Activated naive CD8-positive, alpha-beta T cell (primary cell): ENCODE data around the gene NTMT1.
A peak's percentile ranks its signal among the peaks of the same experiment; 100 is the strongest.

Source experiments
- H3K27ac Mint-ChIP-seq: one replicate; pipeline ENCODE4 v1.8.0; 2021; ENCODE audit warnings: mixed read lengths
- H3K27me3 Mint-ChIP-seq: one replicate; pipeline ENCODE4 v1.8.0; 2021; ENCODE audit warnings: mixed read lengths
- H3K36me3 Mint-ChIP-seq: one replicate; pipeline ENCODE4 v1.8.0; 2021; ENCODE audit warnings: mixed read lengths
- H3K4me1 Mint-ChIP-seq: one replicate; pipeline ENCODE4 v1.8.0; 2021; ENCODE audit warnings: low read depth, mixed read lengths
- H3K4me3 Mint-ChIP-seq: one replicate; pipeline ENCODE4 v1.8.0; 2021; ENCODE audit warnings: mild to moderate bottlenecking, mixed read lengths
- H3K9me3 Mint-ChIP-seq: one replicate; pipeline ENCODE4 v1.8.0; 2021; ENCODE audit warnings: low read depth, mixed read lengths

Gene NTMT1

DNA sequence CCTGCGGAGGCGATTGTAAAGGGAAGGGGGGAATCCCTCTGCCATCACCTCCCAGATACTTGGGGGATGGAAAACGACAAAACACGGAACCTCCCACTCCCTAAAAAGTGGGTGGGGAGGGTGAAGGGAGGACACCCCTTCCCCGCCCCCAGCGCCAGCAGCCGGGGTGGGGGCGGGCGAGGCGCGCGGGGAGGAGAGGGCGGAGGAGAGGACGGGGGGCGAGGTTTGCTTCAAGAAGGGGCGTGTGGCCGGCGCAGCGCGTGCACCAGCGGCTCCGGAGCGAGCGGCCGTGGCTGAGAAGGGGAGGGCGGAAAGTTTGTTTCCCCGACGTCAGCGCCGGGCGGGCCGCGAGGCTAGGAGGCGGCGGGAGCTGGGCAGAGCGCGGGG, 39.4 kb downstream of the NTMT1 start, which contains the start of gene PRRX2:
Gene PRRX2 (plus strand): TSS at position 259 of the 387 bp plus-strand sequence. CDS start 221 bp downstream, outside the sequence.
- Mint-ChIP-seq H3K36me3 (no peaks in the 10 kb centered on the region), H3K4me1 (peaks cover 4% of the 10 kb centered on the region), H3K27ac (no peak within 1 kb of the TSS), H3K4me3 (peak within 1 kb of the TSS; percentile 75), H3K27me3 (peaks cover 4% of the 10 kb centered on the region), H3K9me3 (no peaks in the 10 kb centered on the region)

DNA sequence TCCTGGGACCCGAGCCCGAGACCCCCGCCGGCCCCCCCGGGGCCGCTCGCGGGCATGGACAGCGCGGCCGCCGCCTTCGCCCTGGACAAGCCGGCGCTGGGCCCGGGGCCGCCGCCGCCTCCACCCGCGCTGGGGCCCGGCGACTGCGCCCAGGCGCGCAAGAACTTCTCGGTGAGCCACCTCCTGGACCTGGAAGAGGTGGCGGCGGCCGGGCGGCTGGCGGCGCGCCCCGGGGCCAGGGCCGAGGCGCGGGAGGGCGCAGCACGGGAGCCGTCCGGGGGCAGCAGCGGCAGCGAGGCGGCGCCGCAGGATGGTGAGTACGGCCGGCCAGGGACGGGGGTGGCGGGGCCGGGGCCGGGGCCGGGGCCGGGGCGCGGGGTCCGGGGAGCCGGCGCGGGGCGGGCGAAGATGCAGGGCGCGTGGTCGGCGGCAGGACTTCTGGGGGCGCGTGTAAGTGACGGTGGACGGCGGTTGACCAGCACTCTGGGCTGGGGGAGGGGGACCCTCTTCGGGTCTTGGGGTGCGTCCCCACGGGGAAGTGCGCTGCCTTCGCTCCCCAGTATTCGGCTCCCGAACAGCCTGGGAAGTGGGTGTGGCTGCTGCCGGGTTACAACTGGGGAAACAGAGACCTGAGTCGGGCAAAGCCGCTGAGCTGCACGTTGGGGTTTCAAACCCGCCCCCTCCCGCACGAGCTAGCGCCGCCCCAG, 40.0 kb downstream of the NTMT1 start:
- peak overlapping the region; percentile 57 for H3K4me3 Mint-ChIP-seq
- no peaks in the 10 kb centered on the region for H3K36me3 Mint-ChIP-seq
- H3K27me3 Mint-ChIP-seq, result peaks cover 4% of the 10 kb centered on the region
- H3K27ac Mint-ChIP-seq, result no peak overlapping the region
- no peaks in the 10 kb centered on the region for H3K9me3 Mint-ChIP-seq
- H3K4me1 Mint-ChIP-seq, result peaks cover 4% of the 10 kb centered on the region

DNA sequence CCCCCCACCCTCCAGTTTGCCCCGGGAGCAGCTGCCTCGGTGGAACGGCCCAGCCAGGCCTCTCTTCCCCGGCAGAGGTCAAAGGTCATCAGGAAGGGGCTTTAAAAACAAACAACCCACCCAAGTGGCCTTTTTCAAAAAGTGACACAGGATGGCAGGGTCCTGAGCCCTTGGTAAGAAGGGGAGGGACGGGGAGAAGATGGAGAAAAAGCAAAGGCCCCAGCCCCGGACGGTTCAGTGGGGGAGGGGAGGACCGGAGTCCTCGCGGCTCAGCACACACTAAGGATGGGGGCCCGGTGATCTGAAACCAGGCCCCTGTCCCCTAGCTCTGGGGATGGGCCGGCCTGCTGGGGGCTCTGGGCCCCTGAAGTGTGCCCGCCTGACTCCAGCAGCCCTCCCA, 40.6 kb downstream of the NTMT1 start:
- H3K4me1 Mint-ChIP-seq, result peaks cover 4% of the 10 kb centered on the region
- no peak overlapping the region for H3K27ac Mint-ChIP-seq
- no peaks in the 10 kb centered on the region for H3K9me3 Mint-ChIP-seq
- peaks cover 4% of the 10 kb centered on the region for H3K27me3 Mint-ChIP-seq
- no peaks in the 10 kb centered on the region for H3K36me3 Mint-ChIP-seq
- no peak overlapping the region for H3K4me3 Mint-ChIP-seq

DNA sequence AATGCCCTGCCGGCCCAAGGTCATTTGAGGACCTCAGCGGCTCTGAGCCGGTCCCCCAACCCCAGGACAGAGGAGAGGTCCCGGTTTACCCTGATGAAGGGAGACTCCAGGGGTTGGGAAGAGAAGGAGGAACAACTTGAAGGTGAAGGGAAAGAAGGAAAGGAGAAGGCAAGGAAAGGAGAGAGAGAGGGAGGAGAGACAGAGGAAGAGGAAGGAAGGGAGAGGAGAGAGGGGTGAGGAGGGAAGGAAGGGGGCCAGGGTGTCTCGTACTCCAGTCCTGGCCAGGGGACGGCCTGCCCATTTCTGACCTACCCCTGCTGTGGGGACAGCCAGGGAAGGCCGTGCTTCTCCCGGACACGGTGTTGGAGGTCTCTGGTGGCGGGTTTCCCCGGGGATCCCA, 41.4 kb downstream of the NTMT1 start:
- no peak overlapping the region for H3K4me3 Mint-ChIP-seq
- no peaks in the 10 kb centered on the region for H3K9me3 Mint-ChIP-seq
- H3K4me1 Mint-ChIP-seq, result peaks cover 4% of the 10 kb centered on the region
- H3K27ac Mint-ChIP-seq, result no peak overlapping the region
- H3K36me3 Mint-ChIP-seq, result no peaks in the 10 kb centered on the region
- H3K27me3 Mint-ChIP-seq, result peaks cover 4% of the 10 kb centered on the region

DNA sequence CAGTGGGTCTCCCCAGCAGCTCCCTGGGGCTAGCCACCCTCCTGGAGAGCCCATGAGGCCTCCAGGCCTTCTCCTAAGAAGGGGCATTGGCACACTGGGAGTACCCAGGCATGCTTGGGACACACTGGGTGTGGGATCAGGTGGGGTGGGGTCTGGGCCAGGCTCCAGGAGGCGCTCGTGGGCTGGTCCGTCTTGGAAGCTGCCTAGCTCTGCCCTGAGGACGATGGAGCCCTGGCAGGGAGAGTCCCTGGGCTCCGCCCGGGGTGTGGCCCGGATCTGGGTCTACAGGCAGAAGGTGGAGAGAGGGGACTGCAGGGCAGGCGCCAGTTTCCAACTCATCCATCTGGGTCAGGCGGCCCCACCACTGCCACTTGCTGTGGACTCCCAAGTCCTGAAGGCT, 41.9 kb downstream of the NTMT1 start:
- H3K4me1 Mint-ChIP-seq, result peaks cover 4% of the 10 kb centered on the region
- H3K4me3 Mint-ChIP-seq, result no peak overlapping the region
- peaks cover 4% of the 10 kb centered on the region for H3K27me3 Mint-ChIP-seq
- H3K9me3 Mint-ChIP-seq, result no peaks in the 10 kb centered on the region
- no peaks in the 10 kb centered on the region for H3K36me3 Mint-ChIP-seq
- no peak overlapping the region for H3K27ac Mint-ChIP-seq

DNA sequence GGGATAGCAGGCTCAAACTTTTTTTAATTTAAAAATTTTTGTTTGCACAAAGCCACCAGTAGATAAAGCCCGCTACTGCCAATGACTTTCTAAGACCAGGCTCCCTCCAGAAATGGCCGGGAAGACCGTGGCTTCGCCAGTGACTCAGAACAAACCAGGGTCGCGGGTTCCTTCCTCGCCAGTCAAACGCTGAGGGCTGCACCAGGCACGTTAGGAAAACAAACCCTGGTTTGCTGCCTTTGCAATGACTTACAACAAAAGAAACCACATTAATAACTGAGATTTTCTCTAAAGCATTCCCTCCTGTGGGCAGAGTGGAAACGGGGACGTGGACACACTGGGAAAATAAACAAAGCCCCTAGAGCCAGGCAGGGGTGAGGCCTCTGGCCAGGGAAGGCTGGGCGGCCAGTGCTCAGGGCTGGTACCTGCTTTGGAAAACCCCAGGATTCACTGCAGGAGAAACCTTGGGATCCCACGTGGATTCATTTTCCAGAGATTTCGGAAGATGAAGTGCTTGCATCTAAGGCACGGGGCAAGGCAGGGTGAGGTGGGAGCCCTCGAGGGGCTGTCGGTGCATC, 43.3 kb downstream of the NTMT1 start:
- Mint-ChIP-seq H3K9me3 (no peaks in the 10 kb centered on the region), H3K27me3 (peaks cover 4% of the 10 kb centered on the region), H3K27ac (no peak overlapping the region), H3K4me1 (peaks cover 4% of the 10 kb centered on the region), H3K36me3 (no peaks in the 10 kb centered on the region), H3K4me3 (no peak overlapping the region)

DNA sequence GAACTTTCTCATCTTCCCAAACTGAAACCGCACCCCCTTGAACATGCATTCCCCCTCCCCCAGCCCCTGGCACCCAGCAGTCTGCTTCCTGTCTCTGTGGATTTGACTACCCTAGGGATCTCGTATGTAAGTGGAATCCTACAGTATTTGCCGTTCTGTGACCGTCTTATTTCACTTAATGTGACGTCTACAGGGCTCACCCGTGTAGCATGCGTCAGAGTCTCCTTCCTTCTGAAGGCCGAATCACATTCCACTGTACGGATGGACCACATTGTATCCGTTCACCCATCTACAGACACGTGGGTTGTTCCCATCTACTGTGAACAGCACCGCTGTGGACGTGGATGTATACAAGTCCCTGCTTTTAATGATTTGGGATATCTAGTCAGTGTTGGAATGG, 44.0 kb downstream of the NTMT1 start:
- Mint-ChIP-seq H3K4me1 (peaks cover under 1% of the 10 kb centered on the region), H3K27me3 (peaks cover 1% of the 10 kb centered on the region)

DNA sequence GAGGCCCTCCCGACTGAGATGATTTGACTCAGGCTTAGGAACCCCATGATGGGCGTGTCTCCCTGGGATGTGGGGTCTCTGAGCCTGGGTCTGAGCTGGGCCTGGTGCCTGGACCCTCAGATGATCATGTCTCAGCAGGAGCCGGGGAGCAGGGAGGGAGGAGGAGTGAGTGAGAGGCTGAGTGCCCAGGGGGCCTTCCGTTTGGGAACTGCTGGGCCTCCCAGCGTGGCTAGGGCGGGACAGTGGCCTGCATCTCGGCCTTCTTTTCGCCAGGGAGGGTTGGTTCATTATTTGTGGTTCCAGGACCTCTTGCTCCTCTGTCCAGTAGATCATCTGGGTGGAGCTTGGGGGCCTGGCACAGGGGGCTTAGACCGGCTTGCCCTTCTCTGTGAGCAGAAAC, 45.1 kb downstream of the NTMT1 start:
- Mint-ChIP-seq H3K36me3 (no peaks in the 10 kb centered on the region), H3K27me3 (peaks cover 1% of the 10 kb centered on the region), H3K4me3 (no peak overlapping the region), H3K4me1 (no peaks in the 10 kb centered on the region), H3K9me3 (no peaks in the 10 kb centered on the region), H3K27ac (no peak overlapping the region)

More for the DNA sequence above, 44.0 kb downstream of the NTMT1 start:
- no peak overlapping the region for H3K4me3 Mint-ChIP-seq
- no peaks in the 10 kb centered on the region for H3K36me3 Mint-ChIP-seq
- H3K9me3 Mint-ChIP-seq, result no peaks in the 10 kb centered on the region
- H3K27ac Mint-ChIP-seq, result no peak overlapping the region

DNA sequence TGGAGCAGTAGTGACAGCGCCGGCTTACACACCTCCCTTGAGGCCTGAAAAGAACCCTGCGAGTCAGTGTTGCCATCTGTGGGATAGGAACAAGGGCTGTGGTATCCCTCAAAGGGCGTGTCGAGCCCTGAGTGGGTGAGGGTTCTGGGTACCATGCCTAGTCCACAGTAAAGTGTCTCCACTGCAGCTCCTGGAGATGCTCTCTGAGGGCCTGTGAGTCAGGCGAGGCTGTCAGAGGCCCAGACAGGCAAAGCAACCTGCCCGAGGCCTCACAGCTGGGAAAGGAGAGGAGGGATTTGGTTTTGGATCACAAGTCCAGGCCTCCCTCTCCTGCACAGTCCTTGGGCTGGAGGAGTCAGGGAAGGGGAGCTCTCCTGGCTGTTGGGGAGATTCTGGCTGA, 45.6 kb downstream of the NTMT1 start:
- H3K4me3 Mint-ChIP-seq, result no peak overlapping the region
- H3K9me3 Mint-ChIP-seq, result no peaks in the 10 kb centered on the region
- H3K27ac Mint-ChIP-seq, result no peak overlapping the region
- H3K27me3 Mint-ChIP-seq, result peaks cover 1% of the 10 kb centered on the region
- no peaks in the 10 kb centered on the region for H3K4me1 Mint-ChIP-seq
- no peaks in the 10 kb centered on the region for H3K36me3 Mint-ChIP-seq

DNA sequence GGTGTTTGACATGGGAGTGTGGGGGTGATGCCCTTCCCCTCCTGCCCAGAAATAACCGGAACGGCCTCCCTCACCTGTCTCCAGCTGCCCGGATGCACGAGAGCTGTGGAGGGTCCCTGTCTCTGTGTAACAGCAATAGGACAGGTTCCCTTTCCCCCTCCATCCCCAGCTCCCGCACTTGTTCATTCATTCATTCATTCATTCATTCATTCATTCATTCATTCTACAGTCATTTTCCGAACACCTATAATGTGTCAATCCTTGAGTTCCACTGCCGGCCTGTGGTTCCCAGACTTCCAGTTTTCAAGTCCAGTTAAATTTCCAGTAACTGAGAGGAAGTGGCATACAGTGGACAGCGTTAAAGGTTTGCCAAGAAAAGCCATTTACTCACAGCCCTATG, 46.7 kb downstream of the NTMT1 start:
- H3K27me3 Mint-ChIP-seq, result peaks cover 2% of the 10 kb centered on the region
- no peaks in the 10 kb centered on the region for H3K9me3 Mint-ChIP-seq
- H3K27ac Mint-ChIP-seq, result no peak overlapping the region
- H3K4me3 Mint-ChIP-seq, result no peak overlapping the region
- H3K36me3 Mint-ChIP-seq, result no peaks in the 10 kb centered on the region
- no peaks in the 10 kb centered on the region for H3K4me1 Mint-ChIP-seq

DNA sequence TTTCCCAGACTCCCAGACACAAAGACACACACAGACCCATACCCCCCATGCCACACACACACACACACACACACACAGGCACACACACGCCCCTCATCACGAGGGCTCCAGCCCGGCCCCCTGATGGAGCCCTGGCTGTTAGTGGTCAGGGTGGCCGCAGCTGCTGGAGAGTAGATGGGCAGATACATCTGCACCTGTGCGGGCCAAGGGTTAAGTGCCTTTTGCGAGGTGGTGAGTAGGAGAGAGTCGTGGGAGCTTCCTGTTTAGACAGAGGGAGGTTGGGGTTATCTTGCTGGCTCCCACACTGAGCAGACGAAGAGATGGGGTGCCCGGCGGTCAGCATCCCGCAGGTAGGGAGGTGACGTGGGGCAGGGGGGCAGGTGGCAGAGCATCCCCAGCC, 47.6 kb downstream of the NTMT1 start:
- peaks cover 5% of the 10 kb centered on the region for H3K27me3 Mint-ChIP-seq
- H3K36me3 Mint-ChIP-seq, result no peaks in the 10 kb centered on the region
- H3K4me1 Mint-ChIP-seq, result no peaks in the 10 kb centered on the region
- H3K27ac Mint-ChIP-seq, result no peak overlapping the region
- no peak overlapping the region for H3K4me3 Mint-ChIP-seq
- H3K9me3 Mint-ChIP-seq, result no peaks in the 10 kb centered on the region

DNA sequence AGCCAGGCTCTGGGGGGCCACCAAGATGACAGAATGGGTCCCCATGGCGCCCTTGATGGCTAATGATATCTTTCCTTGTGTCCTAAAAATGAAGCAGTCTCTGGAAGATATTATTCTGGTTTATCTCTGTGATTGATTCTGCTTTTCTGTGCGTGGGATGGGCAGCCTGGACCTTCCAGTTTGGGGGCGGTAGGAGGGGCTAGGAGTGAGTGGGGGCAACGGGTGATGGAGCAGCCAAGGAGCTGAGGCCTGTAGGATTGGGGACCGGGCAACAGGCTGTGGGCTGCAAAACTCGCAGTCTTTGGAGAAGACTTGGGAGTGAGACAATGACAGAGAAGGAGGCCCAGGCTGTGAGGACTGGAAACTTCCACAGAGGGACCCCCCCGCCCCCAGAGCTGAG, 48.3 kb downstream of the NTMT1 start:
- no peak overlapping the region for H3K4me3 Mint-ChIP-seq
- H3K27me3 Mint-ChIP-seq, result peaks cover 5% of the 10 kb centered on the region
- H3K4me1 Mint-ChIP-seq, result no peaks in the 10 kb centered on the region
- no peaks in the 10 kb centered on the region for H3K9me3 Mint-ChIP-seq
- no peaks in the 10 kb centered on the region for H3K36me3 Mint-ChIP-seq
- H3K27ac Mint-ChIP-seq, result no peak overlapping the region

DNA sequence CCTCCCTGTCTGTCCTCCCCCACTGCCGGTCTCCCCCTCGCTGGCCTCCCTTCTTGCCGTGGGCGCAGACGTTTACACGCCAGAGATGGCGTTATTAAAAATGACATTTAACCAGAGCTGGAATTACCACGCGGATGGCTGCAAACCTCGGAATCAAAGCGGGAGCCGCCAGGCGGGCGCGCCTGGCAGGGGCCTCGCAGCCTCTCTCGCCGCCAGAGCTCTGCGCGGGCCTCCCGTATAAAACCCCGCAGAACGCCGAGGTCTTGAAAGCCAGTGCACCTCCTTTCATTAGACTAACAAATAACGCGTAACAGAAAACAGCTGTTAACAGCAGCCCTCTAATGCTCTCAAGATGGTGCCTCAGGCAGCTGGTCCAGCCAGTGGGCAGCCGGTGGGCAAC, 49.7 kb downstream of the NTMT1 start:
- no peak overlapping the region for H3K4me3 Mint-ChIP-seq
- no peaks in the 10 kb centered on the region for H3K36me3 Mint-ChIP-seq
- no peaks in the 10 kb centered on the region for H3K9me3 Mint-ChIP-seq
- peaks cover 6% of the 10 kb centered on the region for H3K27me3 Mint-ChIP-seq
- H3K27ac Mint-ChIP-seq, result no peak overlapping the region
- no peaks in the 10 kb centered on the region for H3K4me1 Mint-ChIP-seq

DNA sequence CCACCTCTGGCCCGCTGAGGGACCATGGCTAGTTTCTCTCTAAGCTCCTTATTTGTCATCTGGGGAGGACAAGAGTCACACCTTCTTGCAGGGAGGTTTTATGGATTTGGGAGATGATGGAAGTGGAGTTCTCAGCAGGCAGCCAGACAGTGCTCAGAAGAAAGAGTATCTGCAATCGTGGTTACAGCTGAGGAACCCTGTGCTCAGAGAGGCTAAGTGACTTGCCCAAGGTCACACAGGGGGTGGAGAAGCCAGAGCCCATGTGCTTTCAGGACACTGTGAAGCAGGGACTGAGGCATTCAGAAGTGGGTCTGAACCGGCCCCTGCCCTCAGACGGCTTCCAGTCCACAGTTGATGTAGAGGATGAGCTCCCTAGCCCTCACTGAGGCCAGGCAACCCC, 50.3 kb downstream of the NTMT1 start:
- H3K4me1 Mint-ChIP-seq, result no peaks in the 10 kb centered on the region
- H3K9me3 Mint-ChIP-seq, result no peaks in the 10 kb centered on the region
- no peaks in the 10 kb centered on the region for H3K36me3 Mint-ChIP-seq
- peaks cover 10% of the 10 kb centered on the region for H3K27me3 Mint-ChIP-seq
- H3K4me3 Mint-ChIP-seq, result no peak overlapping the region
- no peak overlapping the region for H3K27ac Mint-ChIP-seq

DNA sequence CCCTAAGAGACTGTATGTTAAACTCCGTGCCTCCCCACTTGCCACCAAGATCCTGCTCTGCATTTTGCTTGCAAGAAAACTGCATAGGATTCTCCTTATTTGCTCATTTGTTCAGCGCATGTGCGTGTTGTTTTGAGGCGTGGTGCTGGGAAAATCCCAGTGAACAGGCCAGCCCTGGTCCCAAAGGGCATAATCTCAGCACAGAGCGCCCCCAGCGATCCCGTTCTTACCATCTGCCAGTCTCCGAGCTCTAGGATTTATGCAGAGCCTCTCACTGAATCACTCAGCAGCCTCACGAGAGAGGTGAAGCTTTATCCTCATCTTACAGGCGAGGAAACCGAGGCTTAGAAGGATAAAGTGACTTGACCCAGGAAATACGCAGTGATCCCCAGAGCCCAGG, 51.0 kb downstream of the NTMT1 start:
- Mint-ChIP-seq H3K9me3 (no peaks in the 10 kb centered on the region), H3K27me3 (peaks cover 10% of the 10 kb centered on the region), H3K4me3 (no peak overlapping the region), H3K4me1 (no peaks in the 10 kb centered on the region), H3K36me3 (no peaks in the 10 kb centered on the region), H3K27ac (no peak overlapping the region)

DNA sequence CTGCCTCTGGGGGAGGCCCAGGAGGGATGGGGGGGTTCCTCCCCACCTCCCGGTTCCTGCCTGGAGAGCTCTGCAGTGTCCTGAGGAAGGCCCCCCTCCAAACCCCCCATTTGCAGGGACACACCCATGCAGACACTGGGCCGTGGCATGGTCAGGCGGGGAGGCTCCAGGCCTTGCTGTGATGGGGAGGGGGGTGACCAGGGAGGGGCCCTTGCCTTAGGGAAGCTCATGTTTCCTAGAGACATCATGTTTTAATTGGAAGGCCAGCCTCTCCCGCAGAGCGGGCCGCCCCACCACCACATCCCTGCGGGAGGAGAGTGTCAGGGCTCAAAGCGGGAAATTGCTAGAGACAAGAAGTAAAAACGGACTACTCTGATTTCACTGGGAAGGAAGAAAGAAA, 51.5 kb downstream of the NTMT1 start:
- no peak overlapping the region for H3K27ac Mint-ChIP-seq
- H3K27me3 Mint-ChIP-seq, result peaks cover 10% of the 10 kb centered on the region
- no peaks in the 10 kb centered on the region for H3K9me3 Mint-ChIP-seq
- H3K36me3 Mint-ChIP-seq, result no peaks in the 10 kb centered on the region
- H3K4me1 Mint-ChIP-seq, result no peaks in the 10 kb centered on the region
- no peak overlapping the region for H3K4me3 Mint-ChIP-seq
